ENCODE measurements around the gene IWS1.
"Not testable (repeated sequence)": the region's sequence is repeated elsewhere in the genome, so short reads cannot be mapped to it uniquely, and the experiment has no call there.

IWS1 gene

GRCh38 chr2:127560201-127560930 lies 34.1 kb upstream of the IWS1 start:
- DNase-seq = no peak

- DNase-seq = no peak
These were observed 33.2 kb upstream of the IWS1 start for GRCh38 chr2:127559454-127559853.

GRCh38 chr2:127558911-127559310 lies 32.6 kb upstream of the IWS1 start:
- DNase-seq = no peak

- DNase-seq = no peak
These were observed 26.6 kb upstream of the IWS1 start for GRCh38 chr2:127552846-127553245.

GRCh38 chr2:127552336-127552735 lies 26.0 kb upstream of the IWS1 start:
- no peak for DNase-seq

- no peak for DNase-seq
These were observed 25.1 kb upstream of the IWS1 start for GRCh38 chr2:127551221-127551930.

GRCh38 chr2:127546797-127547196 lies 20.5 kb upstream of the IWS1 start:
- no peak for DNase-seq

- DNase-seq = no peak
These were observed 19.5 kb upstream of the IWS1 start for GRCh38 chr2:127545796-127546195.

- DNase-seq = no peak
These were observed 18.9 kb upstream of the IWS1 start for GRCh38 chr2:127545189-127545588.

- not testable (repeated sequence) for DNase-seq
These were observed 16.8 kb upstream of the IWS1 start for GRCh38 chr2:127543013-127543501.

- DNase-seq = no peak
These were observed 15.9 kb upstream of the IWS1 start for GRCh38 chr2:127542231-127542630.

GRCh38 chr2:127541809-127542208 lies 15.5 kb upstream of the IWS1 start:
- no peak for DNase-seq

GRCh38 chr2:127537644-127538043 lies 11.4 kb upstream of the IWS1 start:
- no peak for DNase-seq

- DNase-seq = no peak
These were observed 10.6 kb upstream of the IWS1 start for GRCh38 chr2:127536707-127537541.

GRCh38 chr2:127535918-127536317 lies 9.6 kb upstream of the IWS1 start:
- no peak for DNase-seq

- no peak for DNase-seq
These were observed 9.2 kb upstream of the IWS1 start, which contains the start of gene MYO7B for GRCh38 chr2:127535422-127535901. Gene MYO7B (plus strand): TSS chr2:127535683. CDS start chr2:127559723, 24,040 bp downstream.

GRCh38 chr2:127532296-127532695 lies 6.0 kb upstream of the IWS1 start:
- DNase-seq = no peak

GRCh38 chr2:127531221-127531648 lies 4.9 kb upstream of the IWS1 start:
- no peak for DNase-seq

- no peak for DNase-seq
These were observed 4.2 kb upstream of the IWS1 start for GRCh38 chr2:127530245-127531140.

- DNase-seq = not testable (repeated sequence)
These were observed 3.1 kb upstream of the IWS1 start for GRCh38 chr2:127529416-127529815.

- no peak for DNase-seq
These were observed 2.2 kb upstream of the IWS1 start for GRCh38 chr2:127528487-127528886.

Data from CD4-positive, alpha-beta T cell treated with Interleukin-1 beta for 1 hour (primary cell).